GM18858 (cell line): ENCODE data around the gene GRIP2.

Experiments
- ATAC-seq: cut with Tn5 transposase; IDR thresholded peaks from one replicate; pipeline ENCODE4 v1.9.1; 2021; ENCODE audit not compliant: unreplicated experiment

GRIP2 gene

DNA sequence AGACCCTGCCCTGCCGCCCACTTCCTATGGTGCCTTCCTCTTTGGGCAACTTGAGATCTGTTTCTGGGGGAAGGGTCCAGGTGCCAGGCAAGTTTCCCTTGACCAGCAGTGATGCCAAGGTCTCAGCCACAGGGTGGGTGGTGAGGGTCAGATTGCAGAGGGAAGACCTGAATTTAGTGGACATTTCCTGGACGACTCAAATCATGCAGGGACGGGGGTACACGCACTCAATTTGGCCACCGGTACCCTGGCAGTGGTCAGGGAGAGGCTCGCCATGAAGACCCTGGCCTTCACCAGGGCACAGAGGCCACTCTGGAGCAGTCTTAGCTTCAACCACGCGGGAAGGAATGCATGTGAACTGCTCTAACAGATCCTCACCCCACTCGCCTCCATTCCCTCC is 1.5 kb upstream of the GRIP2 start:
- ATAC-seq, result no peak

- no peak for ATAC-seq
These were observed 761 bp upstream of the GRIP2 start for GRCh38 chr3:14540821-14541385.

GRCh38 chr3:14539384-14539741 is 779 bp downstream of the GRIP2 start:
- no peak for ATAC-seq

GRCh38 chr3:14538451-14539088 is 1.6 kb downstream of the GRIP2 start:
- no peak for ATAC-seq

DNA sequence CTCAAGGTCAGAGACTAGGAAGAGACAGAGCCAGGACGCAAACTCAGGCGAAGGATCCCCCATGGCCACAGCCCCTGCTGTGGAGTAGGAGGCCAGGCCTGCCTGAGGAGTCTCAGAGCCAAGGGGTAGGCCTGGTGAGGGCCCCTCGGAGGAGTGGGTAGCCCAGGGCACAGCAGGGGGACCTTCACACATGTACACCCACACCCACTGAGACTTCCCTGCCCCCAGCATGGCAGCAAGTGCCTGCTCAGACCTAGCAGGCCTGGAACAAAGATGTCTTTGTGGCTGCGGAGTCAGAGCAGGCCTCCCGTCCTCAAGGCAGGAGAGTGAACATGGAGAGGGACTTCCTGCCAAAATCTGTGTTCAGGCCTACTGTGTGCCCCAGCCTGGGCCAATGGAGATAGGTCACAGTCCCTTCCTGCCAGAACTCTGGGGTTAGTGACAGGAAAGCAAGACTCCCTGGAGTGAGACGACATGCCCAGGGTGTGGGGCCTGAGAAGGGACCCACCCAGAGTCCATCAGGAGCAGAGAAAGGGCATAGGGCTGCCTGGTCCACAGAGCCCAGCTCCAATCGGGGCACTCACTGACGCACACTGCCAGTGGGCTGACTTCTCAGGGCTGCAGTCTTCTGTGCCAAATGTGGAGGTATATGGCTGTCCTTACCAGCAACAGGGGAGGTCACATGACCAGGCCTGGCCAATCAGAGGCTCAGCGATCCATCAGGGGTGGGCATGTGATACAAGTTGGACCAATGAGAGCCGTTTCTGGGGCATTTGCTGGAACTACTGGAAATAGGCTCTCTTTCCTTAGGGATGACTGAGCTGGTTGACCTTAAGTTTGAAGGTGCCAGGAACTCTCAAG is 2.3 kb downstream of the GRIP2 start:
- ATAC-seq, result no peak

- no peak for ATAC-seq
These were observed 3.1 kb downstream of the GRIP2 start for GRCh38 chr3:14536837-14537589.

DNA sequence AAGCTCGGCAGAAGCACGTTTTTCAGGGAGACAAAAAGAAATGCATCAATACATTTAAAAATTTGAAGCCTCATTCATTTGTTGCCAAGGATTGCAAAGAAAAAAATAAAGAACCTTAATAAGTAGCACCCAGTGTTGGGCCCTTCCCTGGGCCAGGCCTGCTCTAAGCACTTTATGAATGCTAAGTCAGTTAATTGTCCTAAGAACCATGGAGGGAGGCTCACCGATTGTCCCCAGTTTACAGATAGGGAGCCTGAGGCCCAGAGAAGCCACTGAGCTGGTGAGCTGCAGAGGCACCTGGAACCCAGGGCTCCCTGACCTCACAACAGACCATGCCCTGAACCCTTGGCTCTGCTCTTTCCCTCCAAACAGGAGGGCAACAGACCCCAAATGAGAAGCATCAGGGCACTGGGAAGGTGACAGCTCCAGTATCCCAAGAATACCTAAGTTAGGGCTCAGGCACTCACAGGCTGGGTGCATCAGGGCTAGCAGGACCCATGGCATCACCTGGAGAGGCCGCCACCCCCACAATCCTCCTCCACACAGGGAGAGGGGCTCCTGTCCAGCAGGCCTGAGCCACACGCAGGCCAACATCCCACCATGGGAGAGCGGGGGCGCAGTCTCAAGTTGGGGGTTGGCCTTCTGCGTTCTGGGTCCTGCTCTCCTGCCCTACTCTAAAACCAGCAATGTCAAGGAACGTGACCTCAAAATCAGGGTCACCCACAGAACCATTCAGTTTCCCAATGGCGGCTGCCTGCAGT is 3.9 kb downstream of the GRIP2 start:
- ATAC-seq, result no peak

- no peak for ATAC-seq
These were observed 4.5 kb downstream of the GRIP2 start for GRCh38 chr3:14535616-14536015.

GRCh38 chr3:14534516-14535191 is 5.5 kb downstream of the GRIP2 start:
- no peak for ATAC-seq

DNA sequence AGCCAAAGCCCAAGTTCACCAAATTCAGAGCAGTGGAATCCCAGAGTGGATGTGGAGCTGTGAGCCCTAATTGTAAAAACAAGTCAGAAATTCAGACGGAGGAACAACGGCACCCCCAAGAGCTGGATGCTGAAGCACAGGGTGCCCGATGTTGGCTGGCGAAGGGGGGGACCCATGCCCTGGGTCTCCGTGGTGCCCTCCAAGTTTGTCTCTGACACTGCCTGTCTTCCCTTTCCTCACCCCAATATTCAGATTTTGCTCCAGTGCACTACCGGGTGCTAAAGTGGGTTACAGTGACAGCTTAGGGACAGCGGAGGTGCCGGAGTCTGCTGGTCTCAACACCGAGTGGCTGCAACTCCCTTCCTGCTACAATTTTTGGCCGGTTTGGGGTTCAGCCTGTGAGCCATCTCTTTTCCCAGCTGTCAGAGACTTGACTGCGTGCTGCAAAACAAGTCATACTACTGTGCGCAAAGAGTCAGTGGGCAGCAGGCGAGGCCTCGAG is 6.6 kb downstream of the GRIP2 start:
- no peak for ATAC-seq

GRCh38 chr3:14532691-14533456 is 7.3 kb downstream of the GRIP2 start:
- ATAC-seq, result no peak

DNA sequence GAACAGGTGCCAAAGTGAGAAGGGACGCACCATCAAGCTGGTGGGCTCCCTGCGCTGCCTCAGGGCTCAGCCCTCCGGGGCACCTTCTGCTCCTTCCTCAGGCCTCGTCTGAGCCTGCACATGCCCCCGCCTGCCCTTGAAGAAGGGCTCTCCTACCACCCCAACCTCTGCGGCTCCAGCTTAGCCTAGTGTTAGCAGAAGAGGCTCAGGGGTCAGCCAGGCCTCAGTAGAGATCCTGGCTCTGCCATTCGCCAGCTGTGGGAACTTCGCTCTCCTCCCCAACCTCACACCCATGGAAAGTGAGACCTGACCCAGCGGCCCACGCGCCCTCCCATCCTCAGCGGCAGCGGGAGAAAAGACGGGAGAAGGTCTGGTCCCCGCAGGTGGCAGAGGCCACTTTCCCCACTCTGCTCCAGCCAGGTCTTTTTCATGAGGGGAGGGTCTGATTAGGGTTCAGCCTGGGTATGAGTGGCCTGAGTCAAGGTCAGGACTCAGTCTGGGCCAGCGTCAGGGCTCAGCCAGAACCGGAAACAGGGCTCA is 8.2 kb downstream of the GRIP2 start:
- no peak for ATAC-seq

DNA sequence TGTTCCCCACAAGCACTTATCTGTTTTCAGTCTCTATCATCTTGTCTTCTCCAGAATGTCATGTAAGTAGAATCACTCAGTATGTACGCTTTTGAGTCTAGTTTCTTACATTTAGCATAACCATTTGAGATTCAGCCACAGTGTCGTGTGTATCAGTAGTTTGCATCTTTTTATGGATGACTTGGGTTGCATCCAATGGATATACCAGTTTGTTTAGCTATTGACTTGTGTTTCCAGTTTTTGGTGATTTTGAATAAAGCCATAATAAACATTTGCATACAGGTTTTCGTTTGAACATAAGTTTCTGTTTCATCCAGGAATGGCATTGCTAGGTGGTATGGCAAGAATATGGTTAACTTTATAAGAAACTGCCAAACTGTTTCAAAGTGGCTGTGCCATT is 12.1 kb downstream of the GRIP2 start:
- ATAC-seq, result no peak

DNA sequence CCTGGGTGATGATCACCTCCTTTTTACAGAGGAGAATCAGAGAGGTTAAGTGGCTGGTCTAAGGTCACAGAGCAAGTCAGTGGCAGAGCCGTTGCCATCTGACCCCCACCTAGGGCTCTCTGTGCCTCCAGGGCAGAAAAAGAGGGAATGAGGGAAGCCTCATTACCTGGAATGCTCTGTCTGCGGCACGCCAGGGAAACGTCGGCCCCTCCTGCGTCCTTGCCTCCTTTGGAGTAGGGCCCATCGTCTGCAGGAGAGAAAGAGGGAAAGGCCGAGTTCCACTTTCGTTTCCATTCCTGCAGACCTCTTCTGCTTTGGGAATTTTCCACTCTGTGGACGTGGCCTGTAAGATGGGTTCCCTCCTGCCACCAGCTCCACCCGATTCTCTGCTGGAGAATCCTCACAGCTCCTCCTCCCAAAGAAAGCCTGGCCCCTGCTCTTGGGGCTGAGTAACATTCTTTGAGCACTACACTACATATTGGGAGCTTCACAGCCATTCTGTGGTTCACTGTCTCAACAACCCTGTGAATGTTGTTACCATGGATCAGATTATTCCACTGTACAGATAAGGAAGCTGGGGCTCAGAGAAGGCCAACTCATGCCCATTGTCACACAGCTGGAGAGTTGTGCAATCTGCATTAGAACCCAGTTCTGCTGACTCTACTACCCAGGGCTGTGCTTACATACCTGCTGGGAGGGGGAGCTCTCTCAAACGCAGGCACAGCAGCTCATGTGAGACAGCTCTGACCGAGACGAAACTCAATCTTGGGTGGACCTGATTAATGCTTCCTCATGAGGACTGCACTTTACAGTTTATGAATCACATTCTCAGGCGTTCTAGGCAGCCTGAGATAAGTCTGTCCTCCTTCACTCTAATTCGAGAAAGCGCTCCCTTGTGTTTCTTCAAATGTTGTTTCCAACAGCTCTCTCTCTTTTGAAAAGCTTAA is 14.2 kb downstream of the GRIP2 start:
- ATAC-seq, result no peak

- ATAC-seq, result no peak
These were observed 15.1 kb downstream of the GRIP2 start for GRCh38 chr3:14524920-14525660.

- ATAC-seq, result no peak
These were observed 15.8 kb downstream of the GRIP2 start for GRCh38 chr3:14524311-14524711.

DNA sequence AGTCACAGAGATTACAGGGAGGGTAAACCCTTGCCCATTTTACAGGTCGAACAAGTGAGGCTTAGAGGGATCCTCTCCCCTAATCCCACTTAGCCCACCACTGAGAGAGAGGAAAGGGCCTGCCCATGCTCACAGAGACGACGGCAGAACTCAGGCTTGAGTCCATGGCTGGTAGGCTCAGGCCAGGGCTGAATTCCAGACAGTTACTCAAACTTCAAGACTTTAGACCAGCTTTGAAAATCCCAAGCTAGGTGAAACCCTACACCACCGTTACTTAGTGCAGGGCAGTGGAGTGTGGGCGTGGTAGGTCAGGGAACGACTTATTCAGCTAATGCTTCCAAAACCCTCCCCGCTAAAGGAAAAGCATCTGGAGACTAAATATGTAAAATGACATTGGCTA is 16.4 kb downstream of the GRIP2 start:
- no peak for ATAC-seq
